GM06990 (cell line): Measurements from ENCODE around the gene FGR.

Source experiments
- DNase-seq: peaks from one replicate; pipeline ENCODE4 v3.0.0-alpha.2; 2011; ENCODE audit not compliant: insufficient read length; ENCODE audit errors: extremely low read depth
- H3K27me3 ChIP-seq: replicated peaks from 2 replicates; pipeline ENCODE4 v1.6.0; 2011; ENCODE audit warnings: low read length; ENCODE audit not compliant: control insufficient read depth, insufficient read depth
- H3K36me3 ChIP-seq: 2 replicates; pipeline ENCODE4 v1.5.1; 2011; ENCODE audit warnings: low read length; ENCODE audit not compliant: control insufficient read depth, insufficient read depth
- H3K4me3 ChIP-seq: replicated peaks from 2 replicates; pipeline ENCODE4 v1.5.1; 2011; ENCODE audit warnings: low read depth, mild to moderate bottlenecking, control low read depth, low read length
- TF ChIP-seq, protein P1 (sequence below): IDR thresholded peaks from 2 replicates; pipeline ENCODE4 v1.5.1; 2011; ENCODE audit warnings: low read length, control low read depth, mild to moderate bottlenecking, inconsistent platforms; ENCODE audit not compliant: insufficient read depth, poor library complexity, severe bottlenecking

FGR gene

DNA sequence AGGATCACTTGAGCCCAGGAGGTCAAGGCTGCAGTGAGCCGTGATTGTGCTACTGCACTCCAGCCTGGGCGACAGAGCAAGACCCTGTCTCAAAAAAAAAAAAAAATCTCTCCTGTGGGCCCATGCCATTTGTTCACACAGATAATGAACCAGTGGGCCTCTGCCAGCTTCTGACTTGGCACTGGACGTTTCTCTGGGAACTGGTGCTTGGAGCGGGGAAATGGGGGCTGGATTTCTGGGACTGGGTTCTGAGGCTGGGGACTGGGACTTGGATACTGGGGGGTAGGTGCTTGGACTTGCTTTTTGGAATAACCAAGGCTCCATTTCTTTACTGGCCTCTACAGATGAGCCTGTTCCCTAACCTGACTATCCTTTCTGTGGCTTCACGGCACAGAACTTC lies 27.3 kb upstream of the FGR start:
- TF ChIP-seq, protein P1, sequence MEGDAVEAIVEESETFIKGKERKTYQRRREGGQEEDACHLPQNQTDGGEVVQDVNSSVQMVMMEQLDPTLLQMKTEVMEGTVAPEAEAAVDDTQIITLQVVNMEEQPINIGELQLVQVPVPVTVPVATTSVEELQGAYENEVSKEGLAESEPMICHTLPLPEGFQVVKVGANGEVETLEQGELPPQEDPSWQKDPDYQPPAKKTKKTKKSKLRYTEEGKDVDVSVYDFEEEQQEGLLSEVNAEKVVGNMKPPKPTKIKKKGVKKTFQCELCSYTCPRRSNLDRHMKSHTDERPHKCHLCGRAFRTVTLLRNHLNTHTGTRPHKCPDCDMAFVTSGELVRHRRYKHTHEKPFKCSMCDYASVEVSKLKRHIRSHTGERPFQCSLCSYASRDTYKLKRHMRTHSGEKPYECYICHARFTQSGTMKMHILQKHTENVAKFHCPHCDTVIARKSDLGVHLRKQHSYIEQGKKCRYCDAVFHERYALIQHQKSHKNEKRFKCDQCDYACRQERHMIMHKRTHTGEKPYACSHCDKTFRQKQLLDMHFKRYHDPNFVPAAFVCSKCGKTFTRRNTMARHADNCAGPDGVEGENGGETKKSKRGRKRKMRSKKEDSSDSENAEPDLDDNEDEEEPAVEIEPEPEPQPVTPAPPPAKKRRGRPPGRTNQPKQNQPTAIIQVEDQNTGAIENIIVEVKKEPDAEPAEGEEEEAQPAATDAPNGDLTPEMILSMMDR, result no peak
- Histone ChIP-seq H3K27me3 (no peaks in the 10 kb centered on the region), H3K36me3 (peaks cover 1% of the 10 kb centered on the region; the same call in 1 of the 2 replicates), H3K4me3 (no peak overlapping the region)
- DNase-seq, result no peak

DNA sequence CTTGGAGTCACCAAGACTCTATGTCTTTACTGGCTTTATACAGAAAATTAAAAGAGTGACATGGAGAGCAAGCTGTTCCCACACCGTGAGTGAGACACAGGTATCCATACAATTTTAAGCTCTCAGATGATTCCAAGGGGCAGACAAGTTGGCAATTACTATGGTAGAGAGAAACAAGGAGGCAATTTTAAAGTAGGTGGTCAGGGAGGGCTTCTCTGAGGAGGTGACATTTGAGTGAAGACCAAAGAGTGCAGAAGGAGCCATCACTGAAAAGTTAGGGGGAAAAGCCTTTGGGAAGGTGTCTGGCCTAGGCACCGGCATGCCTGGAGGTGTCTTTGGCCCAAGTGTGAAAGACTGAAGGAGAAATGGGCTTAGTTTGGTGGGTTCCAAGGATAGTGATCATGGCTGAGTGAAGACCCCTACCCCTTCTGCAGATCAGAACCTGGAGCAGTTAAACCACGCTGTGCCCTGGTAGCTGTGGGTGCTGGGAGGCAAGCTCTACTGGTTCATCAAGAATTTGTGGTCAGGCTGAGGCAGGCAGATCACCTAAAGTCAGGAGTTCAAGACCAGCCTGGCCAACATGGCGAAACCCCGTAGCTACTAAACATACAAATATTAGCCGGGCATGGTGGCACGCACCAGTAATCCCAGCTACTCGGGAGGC lies 26.6 kb upstream of the FGR start:
- Histone ChIP-seq H3K4me3 (no peak overlapping the region), H3K27me3 (no peaks in the 10 kb centered on the region), H3K36me3 (peaks cover 1% of the 10 kb centered on the region; the same call in 1 of the 2 replicates)
- TF ChIP-seq, protein P1, result no peak
- DNase-seq, result no peak

DNA sequence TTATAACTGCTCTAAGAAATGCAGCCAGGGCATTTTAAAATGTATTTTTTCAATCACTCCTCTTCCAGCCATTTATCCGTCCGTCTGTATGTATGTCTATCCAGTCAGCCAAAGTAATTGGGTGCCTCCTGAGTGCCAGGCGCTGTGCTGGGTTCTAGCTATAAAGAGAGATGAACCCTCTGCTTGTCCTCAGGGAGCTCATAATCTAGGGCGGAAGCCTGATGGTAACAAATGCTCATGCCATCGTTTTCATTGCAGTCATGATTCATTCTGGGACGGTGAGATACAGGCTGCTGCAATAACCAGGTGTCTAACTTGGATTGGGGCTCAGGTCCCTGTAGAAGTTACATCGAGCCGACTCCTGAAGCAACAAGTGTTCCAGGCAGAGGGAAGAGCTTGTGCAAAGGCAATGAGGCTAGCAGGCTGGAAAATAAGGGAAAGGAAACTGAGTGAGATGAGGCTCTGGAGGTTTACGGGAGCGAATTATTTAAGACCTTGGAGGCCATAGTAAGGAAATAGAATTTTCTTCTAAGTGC lies 25.4 kb upstream of the FGR start:
- no peaks in the 10 kb centered on the region for H3K36me3 ChIP-seq
- DNase-seq, result no peak
- no peaks in the 10 kb centered on the region for H3K27me3 ChIP-seq
- TF ChIP-seq, protein P1, result no peak
- H3K4me3 ChIP-seq, result peak overlapping the region; percentile 41

DNA sequence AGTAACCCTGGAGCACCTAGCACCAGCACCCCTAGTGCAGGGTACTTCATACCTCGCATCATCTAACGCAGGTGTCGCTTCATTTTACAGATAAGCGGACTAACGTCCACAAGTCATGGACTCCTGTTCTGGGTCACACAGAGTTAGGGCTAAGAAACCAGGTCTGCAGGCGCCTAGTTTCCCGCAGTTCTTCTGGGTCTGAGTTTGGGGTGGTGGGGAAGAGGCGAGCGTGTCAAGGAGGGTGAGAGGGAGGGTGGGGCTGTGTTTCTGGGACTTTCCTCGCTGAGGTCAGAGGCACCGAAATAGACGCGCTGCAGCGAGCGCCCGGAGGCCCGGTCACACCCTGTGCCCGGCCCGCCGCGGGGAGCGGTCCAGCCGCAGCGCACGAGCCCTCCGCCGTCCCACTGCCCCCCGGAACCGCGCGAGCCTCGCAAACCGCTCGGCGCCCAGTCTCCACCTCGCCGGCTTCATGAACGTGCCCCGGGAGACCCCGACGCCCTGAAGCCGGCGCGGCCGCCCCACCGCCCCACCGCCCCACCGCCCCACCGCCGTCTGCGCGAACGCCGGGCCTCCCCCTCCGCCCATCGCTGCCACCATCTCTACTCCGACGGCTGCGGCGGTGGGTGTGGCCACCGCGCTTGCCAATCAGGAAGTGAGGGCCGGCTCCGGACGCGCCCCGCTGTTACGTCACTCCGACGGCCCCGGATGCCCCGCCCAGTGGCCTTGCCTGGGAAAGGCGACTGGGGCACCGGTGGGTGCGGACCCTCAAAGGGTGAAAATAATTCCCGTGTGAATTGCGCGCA lies 24.7 kb upstream of the FGR start:
- DNase-seq, result peak; percentile 94
- peak overlapping the region; percentile 56 for H3K4me3 ChIP-seq
- no peaks in the 10 kb centered on the region for H3K36me3 ChIP-seq
- TF ChIP-seq, protein P1, result no peak
- H3K27me3 ChIP-seq, result no peaks in the 10 kb centered on the region

DNA sequence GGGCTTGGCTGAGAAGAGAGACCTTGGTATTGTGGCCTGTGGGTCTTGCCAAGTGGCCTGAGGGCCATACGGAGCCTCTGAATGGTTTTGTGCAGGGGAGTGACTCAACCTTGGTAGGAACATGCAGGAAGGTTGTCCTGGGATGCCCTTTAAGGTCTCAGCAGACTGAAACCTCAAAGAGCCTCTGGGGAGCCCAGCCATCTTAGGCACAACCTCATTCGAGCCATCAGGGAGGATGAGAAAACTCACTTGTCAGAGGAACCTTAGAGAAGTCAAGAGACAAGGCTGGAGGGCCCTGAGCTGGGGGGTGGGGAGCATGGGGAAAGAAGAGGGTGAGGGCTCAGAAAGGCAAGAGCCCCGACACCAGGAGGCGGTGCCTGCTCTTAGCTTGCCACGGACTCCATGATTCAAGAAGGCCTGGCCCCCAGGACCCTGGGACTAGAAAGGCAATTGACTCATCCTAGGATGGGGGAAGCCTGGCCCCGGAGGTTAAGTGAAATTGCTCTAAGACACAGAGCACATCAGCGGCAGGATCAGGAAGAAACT lies 24.0 kb upstream of the FGR start:
- DNase-seq, result peak; percentile 71
- TF ChIP-seq, protein P1, result peak; percentile 12
- Histone ChIP-seq H3K27me3 (no peaks in the 10 kb centered on the region), H3K36me3 (no peaks in the 10 kb centered on the region), H3K4me3 (peak overlapping the region; percentile 56)
